ENCODE measurements around the gene OGN. TPM values are rescaled to one million over a fixed set of nuclear protein-coding genes. Genes with fewer than 3 reads are reported as not detected.

Gene OGN
- total and polyA plus RNA-seq, 2 of the 4 experiments (the other 2 are of a cell fraction) = under 0.01 to 0.10 TPM

- no CpG with 5 or more reads among the region's 1 CpG for WGBS, 2 experiments (ENCODE audit: extremely low coverage in 2 of 2, insufficient read length in 1 of 2)
- in situ Hi-C loops (cut with MboI; ENCODE audit: low sequenced_read_pairs) = loop anchor here (5.0 to 10.0 kb wide), 3 partner anchors 103 to 300 kb away; no protein-coding TSS in a partner anchor
- peaks cover 2% of the 10 kb centered on the region; the same call in 1 of the 2 replicates for H3K4me1 ChIP-seq (ENCODE audit: control insufficient read depth, insufficient read depth, low read length)
- no peak overlapping the region for H2BK120ac ChIP-seq (ENCODE audit: low read depth, low read length)
- no peaks in the 10 kb centered on the region for H4K20me1 ChIP-seq (ENCODE audit: insufficient read depth, low read length)
- CTCF ChIA-PET = no interaction called here
- no peak overlapping the region for H3K23ac ChIP-seq (ENCODE audit: low read depth, low read length)
- no peak overlapping the region for H3K9ac ChIP-seq (ENCODE audit: low read depth, low read length)
- no peak for TF ChIP-seq RCOR1 (IDR thresholded peaks at IDR 0.05; ENCODE audit: insufficient replicate concordance, low read length)
- TF ChIP-seq CTCF (conservative IDR thresholded peaks at IDR 0.05; ENCODE audit: low read depth, low read length) = no peak
- TF ChIP-seq FOS (IDR thresholded peaks at IDR 0.05; ENCODE audit: low read depth, low read length) = no peak
- TF ChIP-seq CHD1 (IDR thresholded peaks at IDR 0.05; ENCODE audit: low read depth, low read length) = no peak
- TF ChIP-seq, protein P1, sequence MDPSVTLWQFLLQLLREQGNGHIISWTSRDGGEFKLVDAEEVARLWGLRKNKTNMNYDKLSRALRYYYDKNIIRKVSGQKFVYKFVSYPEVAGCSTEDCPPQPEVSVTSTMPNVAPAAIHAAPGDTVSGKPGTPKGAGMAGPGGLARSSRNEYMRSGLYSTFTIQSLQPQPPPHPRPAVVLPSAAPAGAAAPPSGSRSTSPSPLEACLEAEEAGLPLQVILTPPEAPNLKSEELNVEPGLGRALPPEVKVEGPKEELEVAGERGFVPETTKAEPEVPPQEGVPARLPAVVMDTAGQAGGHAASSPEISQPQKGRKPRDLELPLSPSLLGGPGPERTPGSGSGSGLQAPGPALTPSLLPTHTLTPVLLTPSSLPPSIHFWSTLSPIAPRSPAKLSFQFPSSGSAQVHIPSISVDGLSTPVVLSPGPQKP (IDR thresholded peaks at IDR 0.05; ENCODE audit: borderline replicate concordance, low read depth, low read length) = no peak
- TF ChIP-seq USF2 (IDR thresholded peaks at IDR 0.05; ENCODE audit: low read depth, low read length) = no peak
- TF ChIP-seq RAD21 (IDR thresholded peaks at IDR 0.05; ENCODE audit: low read length) = no peak
- no peak for TF ChIP-seq CEBPB (IDR thresholded peaks at IDR 0.05; ENCODE audit: low read depth, low read length)
- H2AK5ac ChIP-seq (ENCODE audit: low read depth, low read length) = no peak overlapping the region
- H3K18ac ChIP-seq (ENCODE audit: low read depth, low read length) = no peak overlapping the region
- H3K79me1 ChIP-seq (ENCODE audit: low read depth in 1 of 2, low read length in 2 of 2) = no peaks in the 10 kb centered on the region
- ATAC-seq (ENCODE audit: low read depth) (no peak), DNase-seq (no peak)
- H3K9me3 ChIP-seq (ENCODE audit: control insufficient read depth, insufficient read depth, low read length) = no peaks in the 10 kb centered on the region
- dilution Hi-C loops (cut with HindIII; ENCODE audit: low sequenced_read_pairs, unreplicated experiment) = no loop called here
- H3K56ac ChIP-seq (ENCODE audit: extremely low read depth, insufficient read depth, low read length) = no peak overlapping the region
- intact Hi-C loops (cut with micrococcal nuclease) = no loop called here
- H3K14ac ChIP-seq (replicated peaks; ENCODE audit: low read depth, low read length) = no peak overlapping the region
- BruUV-seq (replicated peaks) = no TSS peak
- H3K27me3 ChIP-seq (ENCODE audit: control insufficient read depth, insufficient read depth, low read length) = no peaks in the 10 kb centered on the region
- H4K91ac ChIP-seq (ENCODE audit: insufficient read depth, low read depth, low read length) = no peak overlapping the region
- no peak overlapping the region for H2AK9ac ChIP-seq (replicated peaks; ENCODE audit: low read depth, low read length, poor library complexity)
- H3K27ac ChIP-seq (ENCODE audit: insufficient read depth, low read length) = no peak overlapping the region
- H2AFZ ChIP-seq (replicated peaks; ENCODE audit: low read length, poor library complexity) = no peak overlapping the region
- POLR2A ChIA-PET (ENCODE audit: unreplicated experiment) = no interaction called here
- H3K4ac ChIP-seq (ENCODE audit: low read depth, low read length) = no peak overlapping the region
- H4K5ac ChIP-seq (ENCODE audit: low read depth, low read length) = no peak overlapping the region
- H3K4me2 ChIP-seq (ENCODE audit: low read depth, low read length) = no peak overlapping the region
- H2BK5ac ChIP-seq (ENCODE audit: low read depth, low read length, poor library complexity, severe bottlenecking) = no peak overlapping the region
- no peak overlapping the region for H3K4me3 ChIP-seq (ENCODE audit: insufficient read depth, low read depth, low read length)
- no peak overlapping the region for H2BK20ac ChIP-seq (ENCODE audit: low read depth, low read length)
- no peaks in the 10 kb centered on the region for H3K36me3 ChIP-seq (ENCODE audit: control insufficient read depth, insufficient read depth, low read length)
- no peak overlapping the region for H2BK15ac ChIP-seq (ENCODE audit: low read depth, low read length)
- no peak overlapping the region for H4K8ac ChIP-seq (ENCODE audit: low read depth in 2 of 2, low read length in 2 of 2)
- H3K9me1 ChIP-seq (ENCODE audit: insufficient read depth, low read length) = no peaks in the 10 kb centered on the region
These were observed 30.9 kb upstream of the OGN start for GRCh38 chr9:92435263-92435662.
